NCI-H1105 (cell line): Measurements from ENCODE around the gene RAB5A.
"Not testable (repeated sequence)": the region's sequence is repeated elsewhere in the genome, so short reads cannot be mapped to it uniquely, and the experiment has no call there.

Experiments used
- DNase-seq: peaks from one replicate; lab custom pipeline; 2025; lab: John Stamatoyannopoulos, UW

Gene RAB5A

DNA sequence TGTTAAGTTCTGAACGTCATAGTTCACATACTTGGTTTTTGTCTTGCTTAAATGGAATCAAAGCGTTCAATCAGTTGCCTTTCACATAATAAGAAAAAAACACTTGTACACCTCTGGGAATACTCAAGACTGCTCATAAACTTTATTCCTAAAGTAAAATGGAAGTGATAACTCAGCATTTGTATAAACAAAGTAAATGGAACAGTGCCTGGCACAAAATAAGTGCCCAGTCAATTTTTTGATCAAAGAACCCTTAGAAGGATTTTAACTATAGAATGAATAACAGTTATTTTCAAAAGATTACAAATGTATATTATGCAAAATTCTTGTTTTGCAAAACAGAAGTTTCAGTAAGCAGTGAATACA is 1.3 kb downstream of the RAB5A start:
- DNase-seq, result no peak

DNA sequence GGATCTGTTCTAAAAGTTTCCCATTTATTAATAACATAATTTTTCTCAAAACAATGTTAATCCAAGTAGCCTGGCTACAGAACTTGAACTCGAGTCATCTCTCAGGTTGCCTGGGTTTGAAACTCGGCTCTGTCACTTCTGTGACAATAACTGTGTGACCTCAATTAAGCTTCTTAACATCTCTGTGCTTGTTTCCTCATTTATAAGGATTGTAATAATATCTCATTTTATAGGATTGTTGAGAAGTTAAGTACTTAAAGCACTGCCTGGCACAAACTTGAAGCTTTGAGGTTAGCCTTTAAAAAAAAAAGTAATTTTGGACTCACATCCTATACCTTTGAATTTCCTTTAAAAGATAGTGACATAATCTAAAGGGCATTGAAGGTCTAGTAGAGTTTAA is 3.4 kb downstream of the RAB5A start:
- DNase-seq, result no peak

DNA sequence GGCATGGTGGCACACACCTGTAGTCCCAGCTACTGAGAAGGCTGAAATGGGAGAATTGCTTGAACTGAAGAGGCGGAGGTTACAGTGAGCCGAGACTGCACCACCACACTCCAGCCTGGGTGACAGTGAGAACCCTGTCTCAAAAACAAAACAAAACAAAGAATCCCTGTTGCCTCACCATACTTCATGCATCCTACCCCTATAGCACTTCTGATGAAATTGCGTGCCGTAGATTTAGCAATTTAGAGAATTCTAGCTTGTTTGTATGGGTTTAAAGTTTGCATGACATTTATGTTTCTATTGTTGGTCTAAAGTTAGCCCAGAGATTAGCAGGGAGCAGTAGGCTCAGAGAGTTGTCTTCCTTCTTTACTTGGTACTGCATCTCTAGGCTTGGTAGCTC is 7.8 kb downstream of the RAB5A start:
- no peak for DNase-seq

DNA sequence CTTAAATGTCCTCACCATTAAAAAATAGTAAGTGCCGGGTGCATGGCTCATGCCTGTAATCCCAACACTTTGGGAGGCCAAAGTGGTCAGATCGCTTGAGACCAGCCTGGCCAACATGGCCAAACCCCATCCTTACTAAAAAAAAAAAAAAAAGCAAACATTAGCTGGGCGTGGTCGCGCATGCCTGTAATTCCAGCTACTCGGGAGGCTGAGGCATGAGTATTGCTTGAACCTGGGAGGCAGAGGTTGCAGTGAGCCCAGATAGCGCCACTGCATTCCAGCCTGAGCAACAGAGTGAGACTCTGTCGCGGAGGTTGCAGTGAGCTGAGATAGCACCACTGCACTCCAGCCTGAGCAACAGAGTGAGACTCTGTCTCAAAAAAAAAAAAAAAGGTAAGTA is 10.5 kb downstream of the RAB5A start:
- not testable (repeated sequence) for DNase-seq

DNA sequence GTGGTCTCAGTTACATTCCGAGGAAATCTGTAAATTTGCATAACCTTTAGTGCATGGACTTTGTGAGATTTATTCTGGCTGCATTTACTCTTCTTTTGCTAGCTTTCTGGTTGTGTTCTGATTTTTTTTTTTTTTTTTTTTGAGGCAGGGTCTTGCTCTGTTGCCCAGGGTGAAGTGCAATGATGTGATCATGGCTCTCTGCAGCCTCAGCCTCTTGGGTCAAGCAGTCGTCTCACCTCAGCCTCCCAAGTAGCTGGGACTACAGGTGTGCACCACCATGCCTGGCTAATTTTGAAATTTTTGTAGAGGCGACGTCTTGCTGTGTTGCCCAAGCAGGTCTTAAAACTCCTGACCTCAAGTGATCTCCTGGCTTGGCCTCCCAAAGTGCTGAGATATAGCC is 12.6 kb downstream of the RAB5A start:
- no peak for DNase-seq

DNA sequence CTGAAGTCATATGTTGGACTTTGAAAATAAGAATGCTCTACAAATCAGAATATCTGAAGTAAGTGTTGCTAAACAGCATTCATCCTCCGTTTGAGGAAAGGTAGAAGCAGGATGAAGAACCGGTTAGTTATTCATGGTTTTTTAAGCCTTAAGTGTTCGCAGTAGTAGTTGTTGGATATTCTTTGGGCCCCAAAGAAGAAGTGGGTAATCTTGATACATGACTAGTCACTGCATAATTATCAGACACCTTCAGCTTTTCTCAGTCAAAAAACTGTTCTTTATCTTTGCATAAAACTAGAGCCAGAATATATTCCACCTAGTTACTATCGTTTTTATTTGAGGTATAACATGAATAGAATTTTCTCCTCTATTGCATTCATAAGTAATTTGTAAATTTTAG is 13.8 kb downstream of the RAB5A start:
- DNase-seq, result no peak

DNA sequence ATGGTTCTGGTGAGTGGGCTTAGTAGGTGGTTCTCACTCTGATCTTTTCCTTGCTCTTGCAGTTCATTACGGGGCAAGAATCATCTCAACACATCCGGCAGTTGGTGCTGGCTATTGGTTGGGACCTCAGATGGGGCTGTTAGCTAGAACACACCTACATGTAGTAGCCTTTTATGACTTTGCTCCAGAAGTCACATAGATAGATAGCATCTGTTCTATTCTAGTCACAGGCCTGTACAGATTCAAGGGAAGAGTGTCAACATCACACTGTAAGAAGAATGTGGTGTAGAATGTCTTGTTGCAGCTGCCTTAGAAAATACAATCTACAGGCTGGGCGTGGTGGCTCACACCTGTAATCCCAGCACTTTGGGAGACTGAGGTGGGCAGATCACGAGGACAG is 15.1 kb downstream of the RAB5A start:
- no peak for DNase-seq

DNA sequence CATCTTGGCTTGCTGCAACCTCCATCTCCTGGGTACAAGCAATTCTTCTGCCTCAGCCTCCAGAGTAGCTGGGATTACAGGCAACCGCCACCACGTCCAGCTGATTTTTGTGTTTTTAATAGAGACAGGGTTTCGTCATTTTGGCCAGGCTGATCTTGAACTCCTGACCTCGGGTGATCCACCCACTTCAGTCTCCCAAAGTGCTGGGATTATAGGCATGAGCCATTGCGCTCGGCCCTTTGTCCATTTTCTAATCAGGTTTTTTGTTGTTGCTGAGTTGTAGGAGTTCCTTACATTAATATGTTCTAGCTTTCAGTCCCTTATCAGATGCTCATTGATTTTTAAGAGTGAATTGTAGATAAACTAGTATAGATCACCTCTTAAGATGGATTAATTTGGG is 20.3 kb downstream of the RAB5A start:
- no peak for DNase-seq

DNA sequence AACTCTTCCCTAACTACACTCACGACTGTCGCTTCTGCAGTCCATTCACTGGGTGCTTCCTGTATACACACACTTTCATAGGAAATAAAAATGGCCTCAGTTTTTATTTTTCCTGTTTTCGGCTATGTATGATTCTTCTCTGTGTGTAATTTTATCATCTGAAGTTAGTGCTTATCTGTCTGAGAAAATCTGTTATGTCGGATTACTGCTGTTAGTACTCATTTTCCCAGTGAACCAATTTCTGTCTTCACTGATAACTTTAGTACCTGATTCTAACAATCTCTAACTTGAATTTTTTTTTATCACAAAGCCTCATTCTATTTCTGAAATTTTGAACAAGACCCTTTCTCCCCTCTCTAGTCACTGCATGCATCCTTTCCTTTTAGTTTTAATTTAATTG is 20.9 kb downstream of the RAB5A start:
- DNase-seq, result no peak

DNA sequence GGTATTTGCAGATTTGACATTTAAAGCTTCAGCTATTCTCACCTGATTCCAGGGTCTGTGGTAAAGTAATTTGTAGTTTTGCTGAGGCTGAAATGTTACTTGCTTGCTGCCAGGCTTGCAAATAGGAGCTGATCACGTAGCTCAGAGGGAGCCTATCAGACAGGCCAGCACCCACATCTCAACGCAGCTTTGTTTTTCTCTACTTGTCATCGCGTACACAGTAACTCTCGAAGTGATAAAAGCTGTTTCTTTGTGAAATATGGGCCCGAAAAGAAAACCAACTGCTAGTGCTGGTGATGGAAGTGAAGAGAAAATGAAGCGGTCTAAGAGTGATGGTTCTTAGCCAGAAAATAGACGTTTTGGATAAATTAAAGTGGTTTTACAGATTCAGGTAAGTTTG is 23.4 kb downstream of the RAB5A start:
- no peak for DNase-seq

DNA sequence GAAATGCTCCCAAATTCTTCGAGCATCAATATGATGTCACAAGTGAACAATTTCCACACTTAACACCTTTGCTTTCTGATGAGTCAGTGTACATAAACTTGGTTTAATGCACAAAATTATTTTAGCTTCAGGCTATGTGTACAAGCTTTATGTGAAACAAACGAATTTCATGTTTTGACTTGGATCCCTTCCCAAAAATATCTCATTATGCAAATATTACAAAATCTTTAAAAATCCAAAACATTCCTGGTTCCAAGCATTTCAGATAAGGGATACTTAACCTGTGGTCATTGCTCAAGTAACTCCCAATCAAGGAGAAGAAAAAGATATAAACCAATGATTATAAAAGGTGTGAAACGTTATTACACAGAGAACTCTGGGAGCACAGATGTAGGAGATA is 25.2 kb downstream of the RAB5A start:
- DNase-seq, result no peak

DNA sequence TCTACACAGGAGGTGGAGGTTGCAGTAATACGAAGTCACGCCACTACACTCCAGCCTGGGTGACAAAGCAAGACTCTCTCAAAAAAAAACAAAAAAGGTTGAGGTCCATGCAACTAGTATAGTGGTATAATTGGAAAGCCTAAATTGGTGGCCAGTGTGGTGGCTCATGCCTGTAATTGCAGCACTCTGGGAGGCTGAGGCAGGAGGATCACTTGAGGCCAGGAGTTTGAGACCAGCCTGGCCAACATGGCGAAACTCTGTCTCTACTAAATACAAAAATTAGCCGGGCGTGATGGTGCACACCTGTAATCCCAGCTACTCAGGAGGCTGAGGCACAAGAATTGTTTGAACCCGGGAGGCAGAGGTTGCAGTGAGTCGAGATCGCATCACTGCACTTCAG is 42.0 kb downstream of the RAB5A start:
- not testable (repeated sequence) for DNase-seq

DNA sequence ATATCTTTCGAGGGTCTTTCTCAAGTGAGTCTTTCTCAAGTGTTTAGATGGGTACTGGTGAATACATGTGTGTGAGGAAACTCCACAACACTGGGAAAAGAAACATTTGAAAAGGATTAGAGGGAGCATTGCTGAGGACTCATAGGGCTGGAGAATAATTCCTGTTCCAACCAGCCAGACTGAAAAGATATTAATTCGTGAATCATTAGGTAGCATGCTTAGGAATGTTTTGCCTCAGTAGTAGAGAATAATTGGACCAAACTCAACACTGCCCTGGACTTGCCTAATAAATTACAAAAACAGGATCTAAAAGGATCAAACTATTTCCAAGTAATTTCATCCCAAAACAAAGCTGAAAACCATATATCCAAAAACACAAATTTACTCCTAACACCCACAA is 47.9 kb downstream of the RAB5A start:
- no peak for DNase-seq

DNA sequence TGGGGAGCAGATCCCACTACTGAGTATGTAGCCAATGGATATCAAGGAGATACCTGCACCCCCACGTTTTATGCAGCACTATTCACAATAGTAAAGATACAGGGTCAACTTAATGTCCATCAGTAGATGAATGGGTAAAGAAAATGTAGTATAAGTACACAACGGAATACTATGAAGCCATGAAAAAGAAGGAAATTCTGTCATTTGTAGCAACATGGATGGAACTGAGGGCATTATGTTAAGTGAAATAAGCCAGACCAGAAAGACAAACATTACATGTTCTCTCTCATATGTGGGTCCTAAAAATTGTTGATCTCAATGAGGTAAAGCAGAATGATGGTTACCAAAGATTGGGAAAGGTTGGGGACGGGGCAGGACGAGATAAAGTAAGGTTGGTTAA is 50.6 kb downstream of the RAB5A start:
- DNase-seq, result no peak

DNA sequence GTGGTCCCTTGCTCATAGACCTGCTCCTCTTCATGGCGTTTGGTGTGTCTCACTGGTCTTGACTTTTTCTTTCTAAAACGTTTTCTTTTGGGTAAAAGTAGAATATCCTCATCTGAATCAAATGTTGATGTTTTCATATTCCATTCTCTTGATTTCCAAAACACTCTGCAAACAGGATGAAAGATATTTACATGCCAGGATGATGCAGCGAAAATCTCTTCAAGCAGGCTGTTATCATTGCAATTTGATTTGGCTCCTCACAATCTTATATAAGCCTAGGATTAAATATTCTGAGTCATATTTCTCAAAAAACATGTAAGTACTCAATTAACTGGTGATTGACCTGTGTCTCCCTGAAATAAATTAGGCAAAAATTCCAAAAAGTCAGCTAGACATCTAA is 55.0 kb downstream of the RAB5A start:
- no peak for DNase-seq

DNA sequence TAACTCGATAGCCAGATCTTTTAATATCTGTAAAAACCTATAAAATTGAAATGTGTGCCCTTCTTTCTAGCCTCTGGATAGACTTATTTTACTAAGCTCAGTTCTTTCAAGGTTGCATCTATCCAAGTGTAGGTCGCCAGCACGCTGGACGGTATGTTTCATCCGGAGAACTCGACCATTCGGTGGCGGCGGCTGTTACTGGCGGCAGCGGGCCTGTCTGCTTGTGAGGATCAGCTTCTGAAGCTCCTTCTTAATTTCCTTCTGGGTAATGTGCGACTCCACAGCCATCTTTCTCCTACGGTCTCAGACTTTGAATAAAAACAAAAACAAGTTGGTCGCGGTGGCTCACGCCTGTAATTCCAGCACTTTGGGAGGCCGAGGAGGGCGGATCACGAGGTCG is 61.1 kb downstream of the RAB5A start:
- no peak for DNase-seq

DNA sequence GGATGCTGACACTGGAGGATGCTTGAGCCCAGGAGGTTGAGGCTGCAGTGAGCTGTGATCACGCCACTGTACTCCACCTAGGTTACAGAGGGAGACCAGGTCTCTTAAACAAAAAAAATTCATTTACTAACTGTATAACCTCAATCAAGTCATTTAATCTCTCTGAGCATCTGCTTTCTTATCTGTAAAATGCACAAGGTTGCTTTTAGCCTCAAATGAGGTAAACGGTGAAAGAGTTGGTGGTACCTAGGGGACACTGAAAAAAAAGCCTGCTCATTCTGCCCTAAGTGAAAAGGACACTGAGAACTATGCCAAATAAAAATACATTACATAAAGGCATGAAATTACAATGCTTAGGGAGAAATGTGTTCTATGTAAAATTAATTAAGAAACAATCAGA is 61.7 kb downstream of the RAB5A start:
- DNase-seq, result no peak

DNA sequence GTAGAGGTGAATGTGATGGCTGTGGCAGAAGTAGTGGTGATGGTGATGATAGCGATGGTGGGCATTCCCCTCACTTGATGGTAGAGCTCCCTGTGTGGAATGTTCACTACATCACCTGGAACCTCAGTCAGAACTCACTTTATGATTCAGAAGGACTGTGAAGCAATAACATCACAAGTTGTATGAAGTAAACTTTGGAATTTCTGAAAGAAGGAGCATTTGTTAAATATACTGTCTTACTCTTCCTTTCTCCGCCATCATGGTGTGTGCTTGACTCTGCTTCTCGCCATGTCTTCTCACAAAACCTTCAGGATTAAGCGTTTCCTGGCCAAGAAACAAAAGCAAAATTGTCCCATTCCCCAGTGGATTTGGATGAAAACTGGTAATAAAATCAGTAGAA is 65.3 kb downstream of the RAB5A start, which contains the start of gene PP2D1:
TSS of gene PP2D1 (minus strand) at position 101 of the 400 bp plus-strand sequence. CDS start 192 bp downstream, outside the sequence.
- no peak for DNase-seq

DNA sequence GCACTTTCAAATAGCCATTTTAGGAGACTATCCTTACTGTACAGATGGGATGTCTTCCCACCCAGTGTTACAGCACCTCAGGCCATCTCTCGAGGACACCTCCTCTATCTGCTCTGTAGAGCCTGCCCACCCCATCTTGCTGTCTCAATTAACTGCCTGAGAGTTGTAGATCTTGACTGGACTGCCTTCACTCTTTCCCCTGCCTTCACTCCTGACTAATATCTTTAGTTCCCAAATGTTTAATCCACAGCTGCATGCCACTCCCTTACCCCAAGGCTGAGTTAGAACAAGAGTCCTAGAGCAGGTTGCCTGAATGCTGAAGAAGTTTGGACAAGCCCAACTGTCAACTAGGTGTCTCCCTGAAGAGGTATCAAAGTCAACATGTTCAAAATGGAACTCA is 66.5 kb downstream of the RAB5A start:
- no peak for DNase-seq

DNA sequence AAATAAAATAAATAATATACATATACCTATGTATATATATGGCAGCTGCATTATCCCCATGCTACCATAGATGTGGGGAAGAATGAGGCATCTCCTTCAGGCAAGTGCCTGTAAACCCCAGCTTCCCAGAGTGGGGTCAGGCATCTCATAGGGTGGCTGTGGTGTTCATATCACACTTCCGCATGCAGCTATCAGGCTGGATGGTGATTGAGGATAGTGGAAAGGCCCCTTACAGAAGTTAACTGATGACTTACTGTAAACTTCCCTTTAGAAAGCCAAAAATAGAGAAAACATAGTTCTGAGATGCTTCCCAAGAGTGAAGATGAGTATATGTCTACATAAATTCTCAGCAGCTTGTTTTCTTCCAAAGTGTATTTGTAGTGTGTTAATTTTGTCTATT is 68.6 kb downstream of the RAB5A start:
- no peak for DNase-seq

DNA sequence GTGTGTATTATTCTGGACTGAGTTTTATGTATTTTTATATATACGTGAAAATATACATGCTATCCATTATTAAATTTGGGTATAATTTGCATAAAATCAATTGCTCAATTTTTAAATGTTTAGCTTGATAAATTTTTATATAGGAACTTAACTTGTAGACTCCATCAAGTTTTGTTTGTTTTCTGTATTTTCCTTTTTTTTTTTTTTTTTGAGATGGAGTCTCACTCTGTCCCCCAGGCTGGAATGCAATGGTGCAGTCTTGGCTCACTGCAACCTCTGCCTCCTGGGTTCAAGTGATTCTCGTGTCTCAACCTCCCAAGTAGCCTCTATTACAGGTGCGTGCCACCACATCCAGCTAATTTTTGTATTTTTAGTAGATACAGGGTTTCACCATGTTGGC is 69.2 kb downstream of the RAB5A start:
- not testable (repeated sequence) for DNase-seq

DNA sequence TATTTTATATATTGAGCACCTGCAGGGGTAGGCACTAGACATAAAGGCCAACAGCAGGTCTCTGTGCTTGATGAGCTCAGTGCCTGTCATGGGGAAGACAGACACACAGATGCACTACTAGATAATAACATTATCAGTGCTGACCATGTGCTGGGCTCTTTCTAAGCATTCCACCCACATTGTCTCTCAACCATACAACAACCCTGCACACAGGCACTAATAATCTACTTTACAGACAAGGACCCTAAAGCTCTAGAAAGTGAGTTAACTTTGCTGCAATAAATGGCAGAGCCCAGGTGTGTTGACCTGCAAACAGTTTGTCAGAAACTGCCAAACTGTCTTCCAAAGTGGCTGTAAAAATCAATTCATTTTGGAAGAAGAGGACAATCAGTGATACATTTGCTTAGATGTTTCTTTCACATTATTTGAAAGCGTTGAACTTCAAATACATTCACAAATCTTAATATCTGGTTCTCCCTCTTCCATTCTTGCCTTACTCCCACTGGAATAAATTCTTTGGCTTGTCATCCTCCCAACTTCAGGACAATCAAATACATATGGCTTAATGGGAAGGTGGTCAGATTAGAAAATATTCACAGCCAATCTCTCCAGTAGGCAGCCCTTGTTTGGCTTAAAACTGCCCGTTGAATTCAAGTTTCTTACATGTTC is 76.2 kb downstream of the RAB5A start:
- no peak for DNase-seq

DNA sequence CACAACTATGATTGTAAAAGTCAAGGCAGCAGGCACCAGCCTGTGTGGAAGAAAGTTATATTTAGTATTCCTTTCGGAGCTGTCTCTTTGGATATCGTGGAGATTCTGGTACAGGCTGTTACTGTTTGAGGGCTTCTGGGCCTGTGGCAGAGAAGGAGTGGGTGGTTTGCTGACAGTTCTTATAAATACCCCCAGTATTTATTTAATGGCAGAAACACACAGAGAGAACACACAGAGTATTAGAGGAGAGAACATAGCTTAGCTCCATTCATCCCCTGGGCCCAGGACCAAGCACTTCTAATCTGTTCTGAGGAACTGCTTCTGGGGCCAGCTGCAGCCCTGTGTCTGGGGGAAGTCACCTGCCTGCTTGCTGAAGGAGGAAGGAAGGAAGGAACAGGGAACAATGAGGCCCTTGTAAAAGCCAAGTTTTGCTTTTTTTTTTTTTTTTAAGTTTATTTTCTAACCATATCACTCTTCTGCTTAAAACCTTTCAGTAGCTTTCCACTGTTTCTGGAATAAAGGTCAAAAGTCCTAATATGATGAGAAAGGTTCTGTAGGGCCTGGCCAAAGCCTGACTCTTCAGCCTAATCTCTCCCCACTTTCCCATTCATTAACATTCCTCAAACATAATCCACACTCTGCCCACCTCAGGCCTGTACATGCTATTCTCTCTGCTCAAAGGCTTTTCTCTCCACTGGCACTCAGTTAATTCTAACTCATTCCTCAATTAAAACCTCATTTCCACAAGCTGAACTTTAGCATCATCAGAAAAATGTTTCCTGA is 76.9 kb downstream of the RAB5A start:
- no peak for DNase-seq

DNA sequence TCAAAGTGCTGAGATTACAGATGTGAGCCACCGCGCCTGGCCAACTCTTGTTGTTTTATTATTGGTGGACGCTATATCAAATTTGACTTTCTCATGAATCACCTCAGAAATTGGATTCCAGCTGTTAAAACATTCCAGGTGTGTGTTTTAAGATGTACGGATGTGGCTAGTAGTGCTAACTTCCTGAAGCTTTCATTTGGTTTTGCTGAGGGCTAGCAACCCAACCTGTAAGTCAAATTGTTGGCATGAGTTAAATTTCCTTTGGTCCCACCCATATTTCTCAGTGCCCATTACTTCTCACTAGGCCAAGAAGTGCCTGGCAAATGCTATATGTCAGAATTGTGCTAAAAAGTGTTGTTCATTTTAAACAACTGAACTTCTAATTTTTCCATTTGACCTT is 80.2 kb downstream of the RAB5A start:
- DNase-seq, result no peak
